Subcutaneous abdominal adipose tissue (tissue), 5 donors: ENCODE measurements around the gene IL19.
"Not testable (repeated sequence)": the region's sequence is repeated elsewhere in the genome, so short reads cannot be mapped to it uniquely, and the experiment has no call there.

Source experiments
- H3K27ac ChIP-seq: one replicate; pipeline ENCODE4 v1.7.0; 2013; ENCODE audit warnings: low read depth, mild to moderate bottlenecking, inconsistent platforms, low read length, moderate library complexity
- H3K27me3 ChIP-seq, 5 donors: one replicate each; pipeline ENCODE4 v1.7.0; 2013; ENCODE audit warnings: low read length in 5 of 5, inconsistent platforms in 1 of 5; ENCODE audit not compliant: control insufficient read depth in 5 of 5, insufficient read depth in 4 of 5
- H3K36me3 ChIP-seq, 5 donors: one replicate each; pipeline ENCODE4 v1.7.0; 2013; ENCODE audit warnings: low read length in 5 of 5; ENCODE audit not compliant: control insufficient read depth in 5 of 5, insufficient read depth in 5 of 5
- H3K4me1 ChIP-seq, 5 donors: one replicate each; pipeline ENCODE4 v1.7.0; 2013; ENCODE audit warnings: low read length in 5 of 5, mild to moderate bottlenecking in 3 of 5, moderate library complexity in 1 of 5; ENCODE audit not compliant: control insufficient read depth in 5 of 5, insufficient read depth in 5 of 5
- H3K4me3 ChIP-seq, 5 donors: one replicate each; pipeline ENCODE4 v1.7.0; 2013; ENCODE audit warnings: low read length in 5 of 5, low read depth in 1 of 5
- H3K9ac ChIP-seq, 5 donors: one replicate each; pipeline ENCODE4 v1.7.0; 2013; ENCODE audit warnings: low read length in 5 of 5, mild to moderate bottlenecking in 4 of 5, moderate library complexity in 3 of 5
- H3K9me3 ChIP-seq, 5 donors: one replicate each; pipeline ENCODE4 v1.7.0; 2013; ENCODE audit warnings: low read length in 5 of 5; ENCODE audit not compliant: control insufficient read depth in 5 of 5
- donor health status: healthy.
- donor health status: healthy.
- donor health status: healthy.
- donor health status: healthy.
- donor health status: healthy.

IL19 gene

DNA sequence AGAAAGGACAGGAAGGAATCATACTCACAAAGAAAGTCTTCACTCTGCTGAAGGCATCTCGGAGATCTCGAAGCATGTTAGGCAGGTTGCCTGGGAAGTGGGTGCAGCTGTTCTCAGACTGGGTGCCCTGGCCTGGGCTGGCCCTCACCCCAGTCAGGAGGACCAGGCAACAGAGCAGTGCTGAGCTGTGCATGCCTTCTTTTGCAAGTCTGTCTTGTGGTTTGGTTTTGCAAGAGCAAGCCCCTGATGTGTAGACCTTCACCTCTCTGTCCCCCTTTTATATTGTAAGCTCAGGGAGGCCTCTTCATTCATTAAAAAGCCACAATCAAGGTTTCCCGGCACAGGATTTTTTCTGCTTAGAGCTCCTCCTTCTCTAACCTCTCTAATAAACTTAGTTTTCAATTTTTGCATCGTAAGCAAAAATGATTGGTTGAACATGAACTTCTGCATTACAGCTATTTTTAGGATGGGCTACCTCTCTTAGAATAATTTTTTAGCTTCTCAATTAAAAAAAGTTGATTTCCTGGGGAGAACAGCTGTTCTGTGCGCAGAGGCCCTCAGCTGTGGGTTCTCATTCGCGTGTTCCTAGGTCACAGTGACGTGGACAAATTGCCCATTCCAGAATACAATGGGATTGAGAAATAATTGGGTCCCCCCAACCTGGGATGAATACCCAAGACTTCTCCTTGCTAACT, 1.8 kb downstream of the IL19 start, which contains the start of gene IL10:
TSS of gene IL10 (minus strand) at position 252 of the 695 bp plus-strand sequence. CDS start at position 193, 59 bp downstream.
- Histone ChIP-seq H3K27ac (peak within 1 kb of the TSS; percentile 16), H3K27me3 (peaks cover 0 to 11% (median 0%) of the 10 kb centered on the region in 5 donors), H3K4me3 (no peak within 1 kb of the TSS), H3K36me3 (no peaks in the 10 kb centered on the region), H3K9me3 (no peaks in the 10 kb centered on the region), H3K4me1 (peaks cover 0 to 47% (median 9%) of the 10 kb centered on the region in 5 donors), H3K9ac (no peak within 1 kb of the TSS)

DNA sequence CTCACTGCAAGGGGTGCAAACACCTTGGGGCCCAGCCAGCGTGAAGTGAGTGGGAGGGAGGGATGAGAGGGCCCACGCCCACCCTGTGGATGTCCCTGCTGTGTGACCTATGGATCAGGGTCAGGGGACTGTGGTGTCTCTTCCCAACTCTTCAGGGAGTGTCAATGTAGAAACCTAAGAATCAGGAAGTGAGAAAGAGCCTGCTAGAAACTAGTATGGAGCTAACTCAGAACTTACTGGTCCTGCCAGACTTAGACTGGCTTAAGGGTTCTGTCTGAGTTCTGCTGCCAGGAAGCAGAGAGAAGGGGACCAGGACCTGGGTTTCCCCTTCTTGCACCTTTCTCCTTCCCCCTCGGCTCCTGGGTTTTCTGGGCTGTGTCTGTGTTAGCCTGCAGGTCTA, 3.5 kb downstream of the IL19 start:
- peaks cover 0 to 11% (median 0%) of the 10 kb centered on the region in 5 donors for H3K27me3 ChIP-seq
- H3K9ac ChIP-seq = no peak overlapping the region
- no peaks in the 10 kb centered on the region for H3K36me3 ChIP-seq
- no peaks in the 10 kb centered on the region for H3K9me3 ChIP-seq
- H3K4me3 ChIP-seq = no peak overlapping the region
- H3K27ac ChIP-seq = no peak overlapping the region
- peaks cover 0 to 59% (median 26%) of the 10 kb centered on the region in 5 donors for H3K4me1 ChIP-seq

DNA sequence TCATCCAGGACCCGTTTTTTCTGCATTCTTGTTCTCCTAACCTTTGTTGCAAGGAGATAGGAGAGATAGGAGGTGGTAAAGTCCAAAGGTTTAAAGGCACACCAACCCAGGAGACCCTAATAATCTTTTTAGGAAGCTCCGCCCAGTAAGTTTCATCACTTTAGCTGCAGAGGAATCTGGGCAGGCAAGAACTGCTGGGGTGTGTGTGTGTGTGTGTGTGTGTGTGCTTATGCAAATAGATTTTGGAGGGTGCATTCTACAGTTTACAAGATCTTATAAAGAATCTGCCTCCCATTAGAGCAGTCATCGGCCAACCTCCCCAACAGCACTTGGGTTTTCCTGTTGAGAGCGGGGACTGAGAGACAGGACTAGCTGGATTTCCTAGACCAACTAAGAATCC, 5.7 kb downstream of the IL19 start:
- H3K36me3 ChIP-seq = no peaks in the 10 kb centered on the region
- no peaks in the 10 kb centered on the region for H3K9me3 ChIP-seq
- H3K27me3 ChIP-seq = peaks cover 0 to 11% (median 0%) of the 10 kb centered on the region in 5 donors
- H3K4me1 ChIP-seq = peaks cover 0 to 59% (median 27%) of the 10 kb centered on the region in 5 donors
- no peak overlapping the region for H3K9ac ChIP-seq
- no peak overlapping the region for H3K27ac ChIP-seq
- H3K4me3 ChIP-seq = no peak overlapping the region

DNA sequence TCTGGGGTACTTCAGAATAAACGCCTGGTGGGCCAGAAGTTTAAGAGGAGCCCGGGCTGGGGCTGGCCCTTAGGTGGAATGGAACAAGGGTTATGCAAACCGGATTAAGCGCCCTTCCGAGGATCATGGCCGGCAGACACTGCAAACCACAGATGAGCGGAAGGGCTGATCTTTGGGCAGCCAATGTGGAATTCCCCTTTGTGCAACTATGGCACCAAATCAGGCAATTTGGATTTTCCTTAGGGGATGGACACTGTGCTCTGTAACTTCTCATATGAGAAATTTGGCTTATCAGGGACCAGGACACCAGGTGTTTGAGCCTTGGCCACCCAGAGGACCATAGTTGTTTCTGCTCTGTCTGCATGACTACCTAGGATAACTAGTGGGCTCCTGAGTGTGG, 7.5 kb downstream of the IL19 start:
- H3K27ac ChIP-seq = no peak overlapping the region
- H3K4me1 ChIP-seq = peaks cover 0 to 45% (median 27%) of the 10 kb centered on the region in 5 donors
- H3K36me3 ChIP-seq = no peaks in the 10 kb centered on the region
- H3K27me3 ChIP-seq = peaks cover 0 to 10% (median 0%) of the 10 kb centered on the region in 5 donors
- H3K4me3 ChIP-seq = no peak overlapping the region
- H3K9ac ChIP-seq = no peak overlapping the region
- H3K9me3 ChIP-seq = no peaks in the 10 kb centered on the region

DNA sequence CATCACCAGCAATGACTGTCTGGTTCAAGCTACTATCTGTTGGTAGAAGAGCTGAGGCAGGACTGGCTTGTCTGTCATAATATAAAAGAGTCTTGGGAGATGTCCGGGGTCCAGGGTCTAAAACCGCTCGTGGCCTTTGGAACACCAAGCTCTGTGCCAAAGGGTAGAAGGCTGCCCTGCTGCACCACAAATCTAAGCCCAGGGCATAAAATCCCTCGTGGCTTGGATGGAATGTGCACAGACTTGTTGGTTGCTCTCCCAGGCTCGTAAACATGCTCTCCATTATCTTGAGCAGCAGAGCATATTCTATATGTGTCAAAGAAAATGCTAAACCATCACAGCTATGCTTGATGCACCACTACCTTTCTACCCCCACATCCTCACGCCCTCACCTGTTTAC, 8.3 kb downstream of the IL19 start:
- H3K9me3 ChIP-seq, H3K36me3 ChIP-seq, H3K27me3 ChIP-seq, H3K27ac ChIP-seq, H3K9ac ChIP-seq: not testable (repeated sequence)
- peak overlapping the region in 2 of 5 donors; percentile 9 to 35 for H3K4me3 ChIP-seq
- H3K4me1 ChIP-seq = peaks cover 0 to 37% (median 25%) of the 10 kb centered on the region in 5 donors

DNA sequence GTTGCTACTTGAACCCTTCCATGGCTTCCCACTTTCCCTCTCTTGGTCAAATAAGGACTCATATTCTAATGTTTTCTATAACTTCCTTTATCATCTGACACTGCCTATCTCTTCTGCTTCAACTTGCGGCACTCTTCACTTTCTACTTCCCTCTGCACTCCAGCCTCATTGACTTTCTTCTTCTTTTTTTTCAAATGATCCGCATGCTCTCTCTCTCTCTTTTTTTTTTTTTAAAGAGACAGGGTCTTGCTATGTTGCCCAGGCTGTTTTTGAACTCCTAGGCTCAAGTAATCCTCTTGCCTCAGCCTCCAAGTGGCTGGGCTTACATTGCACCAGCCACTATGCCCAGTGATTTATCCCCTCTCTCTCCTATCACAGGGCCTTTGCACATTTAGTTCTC, 9.1 kb downstream of the IL19 start:
- H3K9me3 ChIP-seq = no peaks in the 10 kb centered on the region

DNA sequence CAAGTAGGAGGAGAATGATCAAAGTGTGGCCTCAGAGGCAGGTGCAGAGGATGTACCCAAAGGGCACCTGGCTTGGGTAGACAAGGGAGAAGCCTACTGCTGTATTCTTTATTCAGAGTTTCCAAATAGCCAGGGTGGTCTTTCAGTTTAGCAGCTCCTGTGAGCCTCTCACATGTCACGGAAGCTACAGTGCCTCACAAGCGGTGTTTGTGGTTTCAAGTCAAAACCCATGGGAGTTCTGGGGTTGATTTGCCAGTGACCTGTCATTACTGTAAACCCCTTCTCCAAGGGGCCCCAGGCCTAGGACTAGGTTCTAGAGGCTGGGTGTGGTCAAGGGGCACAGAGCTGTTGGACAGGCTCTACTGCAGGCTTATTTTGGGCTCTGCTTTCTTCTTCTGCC, 11.9 kb downstream of the IL19 start:
- H3K27ac ChIP-seq = no peak overlapping the region
- no peaks in the 10 kb centered on the region for H3K36me3 ChIP-seq
- no peak overlapping the region for H3K9ac ChIP-seq
- no peaks in the 10 kb centered on the region for H3K27me3 ChIP-seq
- H3K9me3 ChIP-seq = no peaks in the 10 kb centered on the region
- no peak overlapping the region for H3K4me3 ChIP-seq
- peaks cover 0 to 37% (median 34%) of the 10 kb centered on the region in 5 donors for H3K4me1 ChIP-seq

More for the DNA sequence above, 9.1 kb downstream of the IL19 start:
- Histone ChIP-seq H3K9ac (no peak overlapping the region), H3K27me3 (no peaks in the 10 kb centered on the region), H3K27ac (no peak overlapping the region), H3K4me3 (peak overlapping the region in 1 of 5 donors; percentile 9), H3K36me3 (no peaks in the 10 kb centered on the region), H3K4me1 (peaks cover 0 to 30% (median 24%) of the 10 kb centered on the region in 5 donors)

DNA sequence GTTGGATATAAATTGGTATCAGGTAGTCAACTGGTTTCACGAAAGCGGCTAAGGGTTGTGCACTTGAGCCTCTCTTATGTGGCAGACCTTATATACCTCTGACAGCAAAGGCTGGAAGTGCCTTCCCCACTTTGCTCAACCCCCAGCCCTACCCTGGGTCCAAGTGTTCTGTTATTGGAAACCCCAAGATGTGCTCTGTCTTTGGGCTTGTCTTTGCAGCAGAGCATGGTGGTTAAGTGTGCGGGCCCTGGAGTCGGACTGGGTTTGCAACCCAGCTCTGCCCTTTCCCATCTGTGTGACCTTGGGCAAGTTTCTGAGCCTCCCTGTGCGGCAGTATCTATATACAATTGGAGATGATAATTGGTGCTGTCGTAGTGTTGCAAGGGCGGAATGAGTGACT, 12.9 kb downstream of the IL19 start:
- no peak overlapping the region for H3K27ac ChIP-seq
- H3K36me3 ChIP-seq = no peaks in the 10 kb centered on the region
- no peak overlapping the region for H3K9ac ChIP-seq
- H3K4me3 ChIP-seq = no peak overlapping the region
- H3K27me3 ChIP-seq = no peaks in the 10 kb centered on the region
- H3K4me1 ChIP-seq = peaks cover 0 to 26% (median 25%) of the 10 kb centered on the region in 5 donors
- H3K9me3 ChIP-seq = no peaks in the 10 kb centered on the region

DNA sequence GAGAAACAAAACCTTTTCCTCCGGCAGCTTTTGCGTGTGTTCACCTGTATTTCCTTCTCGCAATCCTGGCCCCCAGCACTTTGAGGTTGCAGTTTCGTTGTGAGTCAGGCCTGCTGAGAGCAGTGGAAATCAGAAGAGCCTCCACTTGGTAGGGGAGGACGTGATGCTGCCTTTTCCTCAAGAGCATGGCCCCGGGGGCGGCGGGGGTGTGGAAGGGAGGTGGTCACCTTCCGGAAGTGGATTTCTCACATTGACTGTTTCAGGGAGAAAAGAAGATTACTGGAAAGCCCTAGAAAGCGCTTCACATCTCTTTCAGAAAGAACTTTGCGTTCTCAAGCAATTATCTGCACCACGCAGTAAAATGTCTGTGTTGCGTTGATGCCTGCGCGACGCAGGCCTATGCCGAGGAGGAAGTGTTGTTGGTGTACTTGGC, 13.9 kb downstream of the IL19 start:
- Histone ChIP-seq H3K36me3 (no peaks in the 10 kb centered on the region), H3K9ac (no peak overlapping the region), H3K27ac (no peak overlapping the region), H3K4me3 (no peak overlapping the region), H3K4me1 (peaks cover 0 to 16% (median 15%) of the 10 kb centered on the region in 5 donors), H3K9me3 (no peaks in the 10 kb centered on the region), H3K27me3 (no peaks in the 10 kb centered on the region)

DNA sequence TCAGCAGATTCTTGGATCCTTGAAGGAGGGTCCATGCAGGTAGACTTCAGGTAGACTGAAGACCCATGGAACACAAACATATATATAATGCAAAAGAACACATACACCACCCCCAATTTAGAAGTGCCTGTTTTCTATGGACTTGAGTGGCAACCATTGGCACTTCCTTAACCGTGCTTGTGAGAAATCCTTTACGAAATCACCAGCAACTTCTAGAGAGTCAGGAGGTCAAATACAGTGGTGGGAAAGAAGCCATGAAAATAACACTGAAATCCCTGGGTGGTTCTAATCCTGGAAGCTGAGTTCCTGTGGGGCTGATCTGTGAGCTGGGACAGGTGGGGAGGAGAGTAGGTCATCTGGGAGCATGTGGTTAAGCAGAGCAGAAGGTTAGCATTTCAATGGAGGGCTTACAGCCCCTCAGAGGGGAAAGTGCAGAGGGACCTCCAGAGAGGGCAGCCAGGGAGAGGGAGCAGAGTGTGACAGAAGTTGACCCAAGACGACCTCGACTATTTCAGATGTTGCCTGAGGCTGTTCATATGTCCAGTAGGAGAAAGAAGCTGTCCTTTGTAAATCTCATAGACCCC, 14.7 kb downstream of the IL19 start:
- Histone ChIP-seq H3K36me3 (no peaks in the 10 kb centered on the region), H3K9me3 (no peaks in the 10 kb centered on the region), H3K27me3 (no peaks in the 10 kb centered on the region), H3K9ac (no peak overlapping the region), H3K27ac (no peak overlapping the region), H3K4me1 (peaks cover 0 to 10% (median 9%) of the 10 kb centered on the region in 5 donors), H3K4me3 (no peak overlapping the region)
